Measurements from ENCODE around the gene DNAH10. TPM values are rescaled to one million over a fixed set of nuclear protein-coding genes. Genes with fewer than 3 reads are reported as not detected.

The DNAH10 gene
- total RNA-seq, 1 experiment from 2014 or later: 0.17 TPM

DNA sequence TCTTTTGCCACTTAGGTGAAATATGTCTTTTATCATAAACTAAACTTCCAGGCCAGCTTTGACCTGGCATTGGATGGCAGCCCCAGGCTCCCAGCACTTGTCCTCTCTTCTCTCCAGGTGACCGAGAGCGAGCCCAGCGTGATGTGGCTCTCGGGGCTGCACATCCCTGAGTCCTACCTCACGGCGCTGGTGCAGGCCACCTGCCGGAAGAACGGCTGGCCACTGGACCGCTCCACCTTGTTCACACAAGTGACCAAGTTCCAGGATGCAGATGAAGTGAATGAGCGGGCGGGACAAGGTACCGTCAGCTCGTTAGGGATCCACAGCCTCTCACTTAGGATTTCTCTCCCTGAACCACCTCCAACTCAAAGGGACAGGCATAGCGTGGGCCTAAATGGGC lies 171.1 kb downstream of the DNAH10 start:
- Histone ChIP-seq H3K27me3 (ENCODE audit: insufficient read depth, low read length) (no peaks in the 10 kb centered on the region; the same call in 1 of the 2 replicates), H4K20me1 (ENCODE audit: control insufficient read depth, insufficient read depth, insufficient read length) (no peaks in the 10 kb centered on the region), H2BK120ac (ENCODE audit: low read depth, low read length, poor library complexity, severe bottlenecking) (no peak overlapping the region), H3K79me2 (ENCODE audit: insufficient read depth, low read length) (no peaks in the 10 kb centered on the region), H3K18ac (ENCODE audit: insufficient read length, low read depth, low read length) (no peak overlapping the region), H3K23me2 (ENCODE audit: insufficient read length, low read depth, low read length, poor library complexity, severe bottlenecking) (no peaks in the 10 kb centered on the region), H3T11ph (ENCODE audit: low read length) (no peak overlapping the region), H3K9me3 (ENCODE audit: control insufficient read depth, low read depth, low read length) (no peaks in the 10 kb centered on the region), H2BK12ac (ENCODE audit: insufficient read length, low read depth, low read length) (no peak overlapping the region), H3K27ac (ENCODE audit: insufficient read length, low read depth, low read length) (no peak overlapping the region), H3K9ac (ENCODE audit: extremely low read depth, insufficient read length, low read length) (no peak overlapping the region), H3K4ac (ENCODE audit: low read depth, low read length) (no peak overlapping the region), H4K8ac (replicated peaks; ENCODE audit: insufficient read length, low read depth, low read length) (no peak overlapping the region), H2BK5ac (ENCODE audit: insufficient read length, low read length) (no peak overlapping the region), H3K79me1 (ENCODE audit: insufficient read depth, low read depth, low read length, poor library complexity, severe bottlenecking) (no peaks in the 10 kb centered on the region), H3K23ac (ENCODE audit: insufficient read length, low read depth, low read length) (no peak overlapping the region), H2BK15ac (ENCODE audit: low read depth, low read length) (no peak overlapping the region), H3K4me2 (ENCODE audit: insufficient read depth, insufficient read length, low read length) (no peak overlapping the region), H4K5ac (ENCODE audit: insufficient read length, low read depth, low read length) (no peak overlapping the region), H3K4me1 (ENCODE audit: insufficient read depth, low read length) (no peaks in the 10 kb centered on the region), H3K14ac (ENCODE audit: insufficient read depth, low read length) (no peak overlapping the region; the same call in 1 of the 2 replicates), H2AK5ac (ENCODE audit: insufficient read length, low read length) (no peak overlapping the region), H2BK20ac (ENCODE audit: low read depth, low read length, poor library complexity, severe bottlenecking) (no peak overlapping the region), H3K56ac (ENCODE audit: insufficient read length, low read depth, low read length) (no peak overlapping the region), H4K91ac (ENCODE audit: insufficient read length, low read depth, low read length) (no peak overlapping the region), H2AFZ (ENCODE audit: low read length) (no peak overlapping the region)
- no peak overlapping the region for H3K27ac Mint-ChIP-seq
- no peaks in the 10 kb centered on the region; a peak in 1 of 4 replicates for H3K4me1 Mint-ChIP-seq
- no peak for DNase-seq
- H3K4me3 Mint-ChIP-seq: no peak overlapping the region
- WGBS (ENCODE audit: extremely low coverage, insufficient read length, low lambda C conversion rate): no CpG with 5 or more reads among the region's 14 CpGs
- H3K9me3 Mint-ChIP-seq: no peaks in the 10 kb centered on the region
- no peaks in the 10 kb centered on the region for H3K36me3 Mint-ChIP-seq (ENCODE audit: insufficient read depth in 1 of 3, low read depth in 3 of 3)
- H3K27me3 Mint-ChIP-seq (ENCODE audit: low read depth): peaks cover 97% of the 10 kb centered on the region
- TF ChIP-seq, protein P1, sequence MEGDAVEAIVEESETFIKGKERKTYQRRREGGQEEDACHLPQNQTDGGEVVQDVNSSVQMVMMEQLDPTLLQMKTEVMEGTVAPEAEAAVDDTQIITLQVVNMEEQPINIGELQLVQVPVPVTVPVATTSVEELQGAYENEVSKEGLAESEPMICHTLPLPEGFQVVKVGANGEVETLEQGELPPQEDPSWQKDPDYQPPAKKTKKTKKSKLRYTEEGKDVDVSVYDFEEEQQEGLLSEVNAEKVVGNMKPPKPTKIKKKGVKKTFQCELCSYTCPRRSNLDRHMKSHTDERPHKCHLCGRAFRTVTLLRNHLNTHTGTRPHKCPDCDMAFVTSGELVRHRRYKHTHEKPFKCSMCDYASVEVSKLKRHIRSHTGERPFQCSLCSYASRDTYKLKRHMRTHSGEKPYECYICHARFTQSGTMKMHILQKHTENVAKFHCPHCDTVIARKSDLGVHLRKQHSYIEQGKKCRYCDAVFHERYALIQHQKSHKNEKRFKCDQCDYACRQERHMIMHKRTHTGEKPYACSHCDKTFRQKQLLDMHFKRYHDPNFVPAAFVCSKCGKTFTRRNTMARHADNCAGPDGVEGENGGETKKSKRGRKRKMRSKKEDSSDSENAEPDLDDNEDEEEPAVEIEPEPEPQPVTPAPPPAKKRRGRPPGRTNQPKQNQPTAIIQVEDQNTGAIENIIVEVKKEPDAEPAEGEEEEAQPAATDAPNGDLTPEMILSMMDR (conservative IDR thresholded peaks at IDR 0.05): no peak

Measured in H9 (cell line).